ENCODE data around the gene EPB41L1. TPM values are rescaled to one million over a fixed set of nuclear protein-coding genes. Genes with fewer than 3 reads are reported as not detected.

The EPB41L1 gene
- total and polyA plus RNA-seq, 2 experiments from 2014 or later = 24.1 to 48.7 TPM

GRCh38 chr20:36210436-36211021 is 56.0 kb downstream of the EPB41L1 start:
- no peaks in the 10 kb centered on the region for H3K79me2 ChIP-seq (replicated peaks; ENCODE audit: insufficient read depth)
- no peaks in the 10 kb centered on the region for H3K27me3 ChIP-seq (ENCODE audit: insufficient read depth)
- H4K20me1 ChIP-seq (replicated peaks; ENCODE audit: insufficient read depth) = no peaks in the 10 kb centered on the region
- Mint-ChIP-seq H3K36me3 (ENCODE audit: low read depth) (peaks cover 5% of the 10 kb centered on the region; the same call in 1 of the 3 replicates), H3K9me3 (no peaks in the 10 kb centered on the region), H3K4me1 (no peaks in the 10 kb centered on the region; the same call in 2 of the 3 replicates), H3K27me3 (ENCODE audit: insufficient read depth, low read depth, poor library complexity) (peaks cover 6% of the 10 kb centered on the region), H3K27ac (peak overlapping the region; percentile 44; the same call in 1 of the 2 replicates), H3K4me3 (no peak overlapping the region)
- H2AFZ ChIP-seq = no peak overlapping the region
- no peaks in the 10 kb centered on the region for H3K4me1 ChIP-seq (ENCODE audit: insufficient read depth)
- no peak for DNase-seq (ENCODE audit: low spot score)
- TF ChIP-seq CTCF (conservative IDR thresholded peaks at IDR 0.05; ENCODE audit: low read depth in 2 of 2) = 0 out of 4 replicates have a peak, but pooled peaks of 1 of the 2 experiments have one; percentile 13
- TF ChIP-seq ZNF331 (CRISPR knock-in tag; IDR thresholded peaks at IDR 0.05; ENCODE audit: low read depth) = no peak
- peak; percentile 27; the same call in 2 of the 3 replicates for ATAC-seq
- no peak overlapping the region for H3K4me2 ChIP-seq
- no peak overlapping the region for H3K27ac ChIP-seq (ENCODE audit: low read depth)
- H3K4me3 ChIP-seq = no peak overlapping the region
- no peaks in the 10 kb centered on the region for H3F3A ChIP-seq (replicated peaks; ENCODE audit: low read depth)
- H3K9me2 ChIP-seq (ENCODE audit: insufficient read depth) = no peaks in the 10 kb centered on the region
- no peaks in the 10 kb centered on the region for H3K36me3 ChIP-seq (ENCODE audit: insufficient read depth)

DNA sequence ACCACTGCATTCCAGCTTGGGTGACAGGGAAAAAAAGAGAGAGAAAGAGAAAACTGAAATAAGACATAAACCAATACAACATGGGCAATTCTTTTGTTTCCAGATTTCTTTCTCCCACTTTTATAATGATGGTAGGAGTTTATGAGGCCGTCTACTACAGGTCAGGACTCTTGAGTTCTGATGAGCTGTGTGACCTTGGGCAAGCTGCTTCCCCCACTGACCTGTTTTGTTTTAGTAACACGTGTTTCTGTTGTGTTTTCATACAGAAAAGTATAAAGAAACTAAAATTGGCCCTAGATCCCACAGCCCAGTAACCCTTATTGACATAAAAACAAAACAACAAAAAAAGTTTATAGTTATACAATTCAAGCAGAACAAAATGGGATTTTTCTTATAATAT is 58.8 kb downstream of the EPB41L1 start:
- ATAC-seq (no peak), DNase-seq (ENCODE audit: low spot score) (no peak)
- Histone ChIP-seq H3K4me3 (no peak overlapping the region), H4K20me1 (replicated peaks; ENCODE audit: insufficient read depth) (no peaks in the 10 kb centered on the region; the same call in 1 of the 2 replicates), H3K4me1 (ENCODE audit: insufficient read depth) (no peaks in the 10 kb centered on the region), H3K27ac (ENCODE audit: low read depth) (no peak overlapping the region), H3K36me3 (ENCODE audit: insufficient read depth) (no peaks in the 10 kb centered on the region), H3K79me2 (replicated peaks; ENCODE audit: insufficient read depth) (no peaks in the 10 kb centered on the region), H3K27me3 (ENCODE audit: insufficient read depth) (no peaks in the 10 kb centered on the region), H3K9me2 (ENCODE audit: insufficient read depth) (no peaks in the 10 kb centered on the region), H3F3A (replicated peaks; ENCODE audit: low read depth) (no peaks in the 10 kb centered on the region), H3K4me2 (no peak overlapping the region), H2AFZ (no peak overlapping the region)
- Mint-ChIP-seq H3K4me3 (no peak overlapping the region), H3K27ac (no peak overlapping the region), H3K4me1 (peaks cover 8% of the 10 kb centered on the region), H3K36me3 (ENCODE audit: low read depth) (peaks cover 4% of the 10 kb centered on the region; the same call in 1 of the 3 replicates), H3K9me3 (no peaks in the 10 kb centered on the region), H3K27me3 (ENCODE audit: insufficient read depth, low read depth, poor library complexity) (no peaks in the 10 kb centered on the region)
- no peak for TF ChIP-seq ZNF331 (CRISPR knock-in tag; IDR thresholded peaks at IDR 0.05; ENCODE audit: low read depth)
- no peak for TF ChIP-seq NANOG (IDR thresholded peaks at IDR 0.05; ENCODE audit: borderline replicate concordance)
- no peak for TF ChIP-seq EZH2 (IDR thresholded peaks at IDR 0.05; ENCODE audit: low read depth, unreplicated experiment)
- no peak for TF ChIP-seq ZNF114 (CRISPR knock-in tag; IDR thresholded peaks at IDR 0.05)
- no peak for TF ChIP-seq POLR2AphosphoS5 (IDR thresholded peaks at IDR 0.05; ENCODE audit: low read depth)
- TF ChIP-seq, protein P1, sequence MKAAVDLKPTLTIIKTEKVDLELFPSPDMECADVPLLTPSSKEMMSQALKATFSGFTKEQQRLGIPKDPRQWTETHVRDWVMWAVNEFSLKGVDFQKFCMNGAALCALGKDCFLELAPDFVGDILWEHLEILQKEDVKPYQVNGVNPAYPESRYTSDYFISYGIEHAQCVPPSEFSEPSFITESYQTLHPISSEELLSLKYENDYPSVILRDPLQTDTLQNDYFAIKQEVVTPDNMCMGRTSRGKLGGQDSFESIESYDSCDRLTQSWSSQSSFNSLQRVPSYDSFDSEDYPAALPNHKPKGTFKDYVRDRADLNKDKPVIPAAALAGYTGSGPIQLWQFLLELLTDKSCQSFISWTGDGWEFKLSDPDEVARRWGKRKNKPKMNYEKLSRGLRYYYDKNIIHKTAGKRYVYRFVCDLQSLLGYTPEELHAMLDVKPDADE (IDR thresholded peaks at IDR 0.05) = no peak
